Neuronal stem cell (in vitro differentiated cells): ENCODE data around the gene MYO3B.

Experiments used
- DNase-seq: peaks from one replicate; pipeline ENCODE4 v3.0.0-alpha.2; 2013; ENCODE audit warnings: low spot score
- H2AFZ ChIP-seq: one replicate; pipeline ENCODE4 v1.6.1; 2013; ENCODE audit warnings: mild to moderate bottlenecking, low read length, inconsistent platforms
- H2AK5ac ChIP-seq: 2 replicates; pipeline ENCODE4 v1.6.1; 2013; ENCODE audit warnings: low read depth, mild to moderate bottlenecking, inconsistent platforms, low read length, moderate library complexity, mixed read lengths
- H2BK120ac ChIP-seq: 2 replicates; pipeline ENCODE4 v1.6.1; 2013; ENCODE audit warnings: low read depth, mild to moderate bottlenecking, inconsistent platforms, low read length, moderate library complexity, mixed read lengths
- H2BK12ac ChIP-seq: one replicate; pipeline ENCODE4 v1.6.1; 2013; ENCODE audit warnings: low read length, inconsistent platforms
- H2BK15ac ChIP-seq: 2 replicates; pipeline ENCODE4 v1.6.1; 2013; ENCODE audit warnings: mild to moderate bottlenecking, low read length, inconsistent platforms, mixed read lengths
- H2BK5ac ChIP-seq: one replicate; pipeline ENCODE4 v1.6.1; 2013; ENCODE audit warnings: inconsistent platforms, mild to moderate bottlenecking, low read length, moderate library complexity
- H3K14ac ChIP-seq: one replicate; pipeline ENCODE4 v1.6.1; 2013; ENCODE audit warnings: low read length, inconsistent platforms
- H3K18ac ChIP-seq: 2 replicates; pipeline ENCODE4 v1.6.1; 2013; ENCODE audit warnings: low read length, inconsistent platforms
- H3K23ac ChIP-seq: 2 replicates; pipeline ENCODE4 v1.6.1; 2013; ENCODE audit warnings: low read depth, mild to moderate bottlenecking, mixed read lengths, low read length, inconsistent platforms; ENCODE audit not compliant: poor library complexity
- H3K27ac ChIP-seq: replicated peaks from 3 replicates; pipeline ENCODE4 v1.5.1; 2013; ENCODE audit warnings: low read length, inconsistent platforms
- H3K27me3 ChIP-seq, 3 experiments: 2 replicates each; pipeline ENCODE4 v1.6.1; 2013; ENCODE audit warnings: low read length in 3 of 3, mild to moderate bottlenecking in 2 of 3, inconsistent platforms in 1 of 3, low read depth in 1 of 3, mixed read lengths in 1 of 3, moderate library complexity in 1 of 3; ENCODE audit not compliant: control insufficient read depth in 3 of 3, insufficient read depth in 3 of 3
- H3K36me3 ChIP-seq, 2 donors: replicated peaks in 1 of 2; 2 replicates each; pipeline ENCODE4 v1.6.1; 2013; ENCODE audit warnings: low read length in 2 of 2; ENCODE audit not compliant: control insufficient read depth in 2 of 2, insufficient read depth in 2 of 2
- H3K4ac ChIP-seq: 2 replicates; pipeline ENCODE4 v1.6.1; 2013; ENCODE audit warnings: inconsistent platforms, mild to moderate bottlenecking, low read length, moderate library complexity
- H3K4me1 ChIP-seq, 2 donors: 1 replicate in 1 of 2; 2 replicates in 1 of 2; pipeline ENCODE4 v1.6.1; 2013; ENCODE audit warnings: low read length in 2 of 2, low read depth in 1 of 2; ENCODE audit not compliant: control insufficient read depth in 2 of 2, insufficient read depth in 1 of 2
- H3K4me2 ChIP-seq: one replicate; pipeline ENCODE4 v1.6.1; 2013; ENCODE audit warnings: mild to moderate bottlenecking, low read length, inconsistent platforms; ENCODE audit not compliant: insufficient read depth, poor library complexity, severe bottlenecking
- H3K4me3 ChIP-seq, 2 donors: 2 replicates each; pipeline ENCODE4 v1.5.1; 2013; ENCODE audit warnings: low read length in 2 of 2, mild to moderate bottlenecking in 2 of 2, inconsistent platforms in 1 of 2, moderate library complexity in 1 of 2
- H3K79me1 ChIP-seq: one replicate; pipeline ENCODE4 v1.6.1; 2013; ENCODE audit warnings: low read depth, mild to moderate bottlenecking, inconsistent platforms, low read length, moderate library complexity
- H3K9ac ChIP-seq: one replicate; pipeline ENCODE4 v1.6.1; 2013; ENCODE audit warnings: mild to moderate bottlenecking, low read depth, low read length, inconsistent platforms; ENCODE audit not compliant: poor library complexity
- H3K9me3 ChIP-seq, 2 donors: replicated peaks in 1 of 2; 2 replicates each; pipeline versions ENCODE3 to v1.6.1; 2013; ENCODE audit warnings: low read length in 2 of 2, mild to moderate bottlenecking in 2 of 2, inconsistent platforms in 1 of 2, low read depth in 1 of 2, mixed read lengths in 1 of 2, moderate library complexity in 1 of 2; ENCODE audit not compliant: control insufficient read depth in 2 of 2, insufficient read depth in 1 of 2
- H4K8ac ChIP-seq: one replicate; pipeline ENCODE4 v1.6.1; 2013; ENCODE audit warnings: low read depth, mild to moderate bottlenecking, inconsistent platforms, low read length, moderate library complexity
- H4K91ac ChIP-seq: one replicate; pipeline ENCODE4 v1.6.1; 2013; ENCODE audit warnings: low read length, low read depth, mild to moderate bottlenecking, inconsistent platforms; ENCODE audit not compliant: poor library complexity
- WGBS, 2 donors: extraction: QIAGEN DNeasy Blood & Tissue Kit; methylation state at CpG; one replicate each; pipeline ENCODE4 v1.1.7; 2013; ENCODE audit warnings: missing lambda C conversion rate in 2 of 2, mixed read lengths in 1 of 2; ENCODE audit not compliant: insufficient read length in 2 of 2, insufficient replicate concordance in 1 of 2; ENCODE audit errors: extremely low coverage in 2 of 2; 5-methylcytosine and 5-hydroxymethylcytosine counted together

MYO3B gene

DNA sequence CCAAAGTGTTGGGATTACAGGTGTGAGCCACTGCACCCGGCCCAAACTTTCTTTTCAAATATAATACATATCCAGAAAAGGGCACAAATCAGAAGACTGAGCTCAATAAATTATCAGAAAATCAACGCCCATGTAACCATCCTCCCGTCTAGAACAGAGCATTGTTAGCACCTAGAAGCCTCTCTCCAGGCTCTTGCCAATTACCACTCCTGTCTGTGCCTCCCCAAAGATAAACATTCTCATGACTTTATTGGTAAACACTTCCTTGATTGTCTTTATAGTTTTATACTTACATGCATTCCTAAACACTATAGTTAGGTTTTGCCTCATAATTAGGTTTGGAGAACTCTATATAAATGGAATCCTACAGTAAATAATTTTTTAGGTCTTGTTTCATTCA is 478.7 kb downstream of the MYO3B start:
- Histone ChIP-seq H4K8ac (no peak overlapping the region), H2AK5ac (no peak overlapping the region), H3K79me1 (no peaks in the 10 kb centered on the region), H3K14ac (no peak overlapping the region), H3K4me3 (no peak overlapping the region), H2BK15ac (no peak overlapping the region), H2BK5ac (no peak overlapping the region), H3K9me3 (no peaks in the 10 kb centered on the region), H3K4ac (no peak overlapping the region), H3K4me1 (no peaks in the 10 kb centered on the region), H2AFZ (no peak overlapping the region), H2BK12ac (no peak overlapping the region), H2BK120ac (no peak overlapping the region), H3K4me2 (no peak overlapping the region), H3K23ac (no peak overlapping the region), H3K27me3 (no peaks in the 10 kb centered on the region), H3K36me3 (no peaks in the 10 kb centered on the region), H4K91ac (no peak overlapping the region), H3K18ac (no peak overlapping the region), H3K27ac (no peak overlapping the region), H3K9ac (no peak overlapping the region)
- no CpG with 5 or more reads among the region's 3 CpGs for WGBS, 2 donors
- DNase-seq: no peak

DNA sequence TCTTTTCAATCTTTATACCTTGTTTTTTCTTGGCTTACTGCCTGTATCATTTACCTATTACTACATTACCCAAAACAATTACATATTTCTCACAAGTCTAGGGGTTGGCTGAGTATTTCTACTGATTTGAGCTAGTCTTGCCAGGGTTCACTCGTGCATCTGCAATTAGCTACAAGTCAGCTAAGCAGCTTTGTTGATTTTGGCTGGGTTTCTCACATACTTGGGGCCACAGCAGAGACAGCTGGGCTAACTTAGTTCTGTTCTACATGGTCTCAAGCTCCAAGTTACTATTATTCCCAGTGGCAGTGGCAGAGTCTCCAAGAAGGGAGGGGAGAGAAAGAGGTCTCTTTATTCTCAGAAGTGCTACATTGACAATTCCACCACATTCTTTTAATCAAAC is 482.5 kb downstream of the MYO3B start:
- Histone ChIP-seq H2BK120ac (no peak overlapping the region), H2AK5ac (no peak overlapping the region), H2BK12ac (no peak overlapping the region), H3K18ac (no peak overlapping the region), H3K4ac (no peak overlapping the region), H3K27ac (no peak overlapping the region), H3K36me3 (no peaks in the 10 kb centered on the region), H3K4me1 (no peaks in the 10 kb centered on the region), H2AFZ (no peak overlapping the region), H3K4me2 (no peak overlapping the region), H3K79me1 (no peaks in the 10 kb centered on the region), H3K4me3 (no peak overlapping the region), H2BK15ac (no peak overlapping the region), H3K27me3 (no peaks in the 10 kb centered on the region), H4K91ac (no peak overlapping the region), H2BK5ac (no peak overlapping the region), H3K14ac (no peak overlapping the region), H3K9me3 (no peaks in the 10 kb centered on the region), H4K8ac (no peak overlapping the region), H3K9ac (no peak overlapping the region), H3K23ac (no peak overlapping the region)
- DNase-seq: no peak
- no CpG with 5 or more reads among the region's 1 CpG for WGBS, 2 donors

DNA sequence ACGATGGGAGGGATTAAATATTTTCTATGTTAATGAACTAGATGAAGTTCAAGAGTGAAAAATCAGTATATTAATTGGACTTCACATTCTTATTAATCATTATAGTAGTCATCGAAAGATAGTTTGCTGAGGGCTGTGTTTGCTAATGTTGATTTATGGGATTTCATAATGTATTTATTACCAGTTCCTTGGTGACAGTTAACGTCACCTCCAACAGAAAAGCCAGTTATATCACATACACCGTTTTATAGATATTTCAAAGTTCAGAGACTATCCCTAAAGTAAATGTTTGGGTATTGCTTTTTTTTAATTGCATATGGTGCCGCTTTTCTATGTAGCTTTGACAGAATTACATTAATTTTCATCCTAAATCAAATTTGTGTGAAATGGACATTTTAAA is 487.8 kb downstream of the MYO3B start:
- Histone ChIP-seq H3K36me3 (no peaks in the 10 kb centered on the region), H3K23ac (no peak overlapping the region), H3K27ac (no peak overlapping the region), H2BK15ac (no peak overlapping the region), H2BK12ac (no peak overlapping the region), H3K9me3 (no peaks in the 10 kb centered on the region), H3K27me3 (no peaks in the 10 kb centered on the region), H2BK5ac (no peak overlapping the region), H3K79me1 (no peaks in the 10 kb centered on the region), H3K4me2 (no peak overlapping the region), H3K4me3 (no peak overlapping the region), H3K4ac (no peak overlapping the region), H3K4me1 (no peaks in the 10 kb centered on the region), H2AFZ (no peak overlapping the region), H3K18ac (no peak overlapping the region), H3K14ac (no peak overlapping the region), H3K9ac (no peak overlapping the region), H2BK120ac (no peak overlapping the region), H4K91ac (no peak overlapping the region), H2AK5ac (no peak overlapping the region), H4K8ac (no peak overlapping the region)
- no peak for DNase-seq
- WGBS, 2 donors: 100% methylated on average over 1 of the region's 5 CpGs; no CpG with 5 or more reads in 1 of the 2 donors

DNA sequence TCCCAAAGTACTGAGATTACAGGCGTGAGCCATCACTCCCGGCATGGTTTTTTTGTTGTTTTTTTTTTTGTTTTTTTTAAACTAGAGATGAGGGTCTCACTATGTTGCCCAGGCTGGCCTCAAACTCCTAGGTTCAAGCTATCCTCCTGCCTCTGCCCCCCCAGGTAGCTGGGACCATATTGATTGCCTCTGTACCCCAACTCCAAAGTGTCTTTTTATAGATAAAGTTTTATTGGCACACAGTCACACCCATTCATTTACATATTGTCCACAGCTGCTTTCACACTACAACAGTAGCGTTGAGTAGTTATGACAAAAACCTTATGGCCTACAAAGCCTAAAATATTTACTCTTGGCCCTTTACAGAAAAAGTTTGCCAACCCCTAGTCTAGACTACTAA is 492.0 kb downstream of the MYO3B start:
- Histone ChIP-seq H3K79me1 (no peaks in the 10 kb centered on the region), H2AK5ac (no peak overlapping the region), H2BK120ac (no peak overlapping the region), H3K23ac (no peak overlapping the region), H2BK12ac (no peak overlapping the region), H3K4me1 (no peaks in the 10 kb centered on the region), H4K8ac (no peak overlapping the region), H2BK15ac (no peak overlapping the region), H3K9ac (no peak overlapping the region), H4K91ac (no peak overlapping the region), H3K36me3 (no peaks in the 10 kb centered on the region), H3K27me3 (no peaks in the 10 kb centered on the region), H3K18ac (no peak overlapping the region), H3K4me3 (no peak overlapping the region), H3K4ac (no peak overlapping the region), H3K9me3 (no peaks in the 10 kb centered on the region), H3K14ac (no peak overlapping the region), H2AFZ (no peak overlapping the region), H3K4me2 (no peak overlapping the region), H2BK5ac (no peak overlapping the region), H3K27ac (no peak overlapping the region)
- WGBS, 2 donors: no CpG with 5 or more reads among the region's 3 CpGs
- DNase-seq: no peak
